ENCODE measurements around the gene EPB41L4A.
"Not testable (repeated sequence)": the region's sequence is repeated elsewhere in the genome, so short reads cannot be mapped to it uniquely, and the experiment has no call there.

EPB41L4A gene

DNA sequence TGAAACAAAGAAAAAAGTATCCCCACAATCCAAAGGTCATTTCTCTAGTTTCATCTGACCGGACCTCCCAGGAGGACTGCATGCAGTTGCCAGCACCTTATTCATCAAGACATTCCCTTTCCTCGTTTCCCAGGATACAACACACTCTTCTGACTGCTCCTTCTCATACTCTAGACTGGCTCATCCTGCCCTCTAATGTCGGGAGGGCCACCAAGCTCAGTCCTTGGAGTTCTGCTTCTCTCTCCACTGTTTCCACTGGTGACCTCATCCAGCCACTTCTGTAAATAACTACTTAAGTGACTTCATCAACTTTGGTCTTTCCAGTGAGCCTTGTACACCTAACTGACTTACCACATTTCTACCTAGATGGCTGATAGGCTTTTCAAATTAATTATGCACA lies 179.1 kb downstream of the EPB41L4A start:
- Histone ChIP-seq H3K4me3 (ENCODE audit: low read length) (no peak overlapping the region), H3K4me1 (ENCODE audit: control insufficient read depth, insufficient read depth, low read length) (no peaks in the 10 kb centered on the region; the same call in 1 of the 2 replicates), H3K27me3 (ENCODE audit: control insufficient read depth, insufficient read depth, low read length) (no peaks in the 10 kb centered on the region), H3K27ac (ENCODE audit: low read length) (no peak overlapping the region), H3K36me3 (ENCODE audit: control insufficient read depth, insufficient read depth, low read length) (no peaks in the 10 kb centered on the region), H3K9me3 (ENCODE audit: control insufficient read depth, insufficient read depth, low read length) (no peaks in the 10 kb centered on the region)
- no peak for DNase-seq (ENCODE audit: low read depth, low spot score)
- WGBS (ENCODE audit: insufficient coverage, insufficient read length), result no CpG with 5 or more reads among the region's 3 CpGs

- Histone ChIP-seq H3K9me3 (ENCODE audit: control insufficient read depth, insufficient read depth, low read length) (no peaks in the 10 kb centered on the region), H3K36me3 (ENCODE audit: control insufficient read depth, insufficient read depth, low read length) (no peaks in the 10 kb centered on the region), H3K4me3 (ENCODE audit: low read length) (no peak overlapping the region), H3K27ac (ENCODE audit: low read length) (no peak overlapping the region), H3K27me3 (ENCODE audit: control insufficient read depth, insufficient read depth, low read length) (no peaks in the 10 kb centered on the region), H3K4me1 (ENCODE audit: control insufficient read depth, insufficient read depth, low read length) (no peaks in the 10 kb centered on the region; the same call in 1 of the 2 replicates)
- no peak for DNase-seq (ENCODE audit: low read depth, low spot score)
Measured at GRCh38 chr5:112238473-112238872, 180.6 kb downstream of the EPB41L4A start.

DNA sequence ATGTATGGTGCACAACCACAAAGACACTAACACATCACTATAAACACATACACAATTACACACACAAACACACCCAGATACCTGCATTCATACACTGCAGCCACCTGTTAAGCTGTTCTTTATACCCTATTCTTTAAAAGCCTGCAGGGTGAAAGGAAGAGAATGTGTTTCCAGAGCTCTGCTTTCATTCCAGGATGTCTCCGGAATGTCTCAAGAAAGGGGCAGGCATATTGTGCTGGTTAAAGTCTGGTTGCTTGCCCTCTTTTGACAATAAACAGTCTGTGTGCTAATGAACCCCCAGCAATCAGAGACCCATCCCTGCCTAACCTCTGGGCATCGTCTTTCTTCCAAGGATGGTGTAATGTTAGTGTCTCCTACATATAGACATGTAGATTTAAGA lies 181.6 kb downstream of the EPB41L4A start:
- no peaks in the 10 kb centered on the region for H3K27me3 ChIP-seq (ENCODE audit: control insufficient read depth, insufficient read depth, low read length)
- H3K4me1 ChIP-seq (ENCODE audit: control insufficient read depth, insufficient read depth, low read length), result no peaks in the 10 kb centered on the region; the same call in 1 of the 2 replicates
- H3K27ac ChIP-seq (ENCODE audit: low read length), result no peak overlapping the region
- DNase-seq (ENCODE audit: low read depth, low spot score), result no peak
- H3K36me3 ChIP-seq (ENCODE audit: control insufficient read depth, insufficient read depth, low read length), result no peaks in the 10 kb centered on the region
- H3K9me3 ChIP-seq (ENCODE audit: control insufficient read depth, insufficient read depth, low read length), result no peaks in the 10 kb centered on the region
- WGBS (ENCODE audit: insufficient coverage, insufficient read length), result no CpG with 5 or more reads among the region's 2 CpGs
- H3K4me3 ChIP-seq (ENCODE audit: low read length), result no peak overlapping the region

GRCh38 chr5:112234000-112234399 lies 185.1 kb downstream of the EPB41L4A start:
- no peak for DNase-seq (ENCODE audit: low read depth, low spot score)
- Histone ChIP-seq H3K4me3 (ENCODE audit: low read length) (no peak overlapping the region), H3K27ac (ENCODE audit: low read length) (no peak overlapping the region), H3K36me3 (ENCODE audit: control insufficient read depth, insufficient read depth, low read length) (no peaks in the 10 kb centered on the region), H3K27me3 (ENCODE audit: control insufficient read depth, insufficient read depth, low read length) (no peaks in the 10 kb centered on the region), H3K4me1 (ENCODE audit: control insufficient read depth, insufficient read depth, low read length) (no peaks in the 10 kb centered on the region; the same call in 1 of the 2 replicates), H3K9me3 (ENCODE audit: control insufficient read depth, insufficient read depth, low read length) (no peaks in the 10 kb centered on the region)
- WGBS (ENCODE audit: insufficient coverage, insufficient read length), result no CpG with 5 or more reads among the region's 1 CpG

GRCh38 chr5:112232667-112233066 lies 186.4 kb downstream of the EPB41L4A start:
- no CpG with 5 or more reads among the region's 1 CpG for WGBS (ENCODE audit: insufficient coverage, insufficient read length)
- Histone ChIP-seq H3K4me3 (ENCODE audit: low read length) (no peak overlapping the region), H3K9me3 (ENCODE audit: control insufficient read depth, insufficient read depth, low read length) (no peaks in the 10 kb centered on the region), H3K4me1 (ENCODE audit: control insufficient read depth, insufficient read depth, low read length) (no peaks in the 10 kb centered on the region; the same call in 1 of the 2 replicates), H3K27me3 (ENCODE audit: control insufficient read depth, insufficient read depth, low read length) (no peaks in the 10 kb centered on the region), H3K36me3 (ENCODE audit: control insufficient read depth, insufficient read depth, low read length) (no peaks in the 10 kb centered on the region), H3K27ac (ENCODE audit: low read length) (no peak overlapping the region)
- no peak for DNase-seq (ENCODE audit: low read depth, low spot score)

DNA sequence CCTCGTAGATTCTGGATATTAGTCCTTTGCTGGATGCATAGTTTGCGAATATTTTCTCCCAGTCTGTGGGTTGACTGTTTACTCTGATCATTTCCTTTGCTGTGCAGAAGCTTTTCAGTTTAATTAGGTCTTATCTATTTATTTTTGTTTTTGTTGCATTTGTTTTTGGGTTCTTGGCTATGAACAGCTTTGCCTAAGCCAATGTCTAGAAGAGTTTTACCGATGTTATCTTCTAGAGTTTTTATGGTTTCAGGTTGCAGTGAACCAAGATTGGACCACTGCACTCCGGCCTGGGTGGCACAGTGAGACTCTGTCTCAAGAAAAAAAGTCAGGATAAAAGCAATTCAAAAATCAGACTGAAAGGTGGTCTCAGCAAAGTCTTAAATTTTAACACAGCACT lies 188.5 kb downstream of the EPB41L4A start:
- no peaks in the 10 kb centered on the region for H3K36me3 ChIP-seq (ENCODE audit: control insufficient read depth, insufficient read depth, low read length)
- no peak overlapping the region for H3K4me3 ChIP-seq (ENCODE audit: low read length)
- H3K9me3 ChIP-seq (ENCODE audit: control insufficient read depth, insufficient read depth, low read length), result no peaks in the 10 kb centered on the region; the same call in 1 of the 2 replicates
- H3K27ac ChIP-seq (ENCODE audit: low read length), result no peak overlapping the region
- WGBS (ENCODE audit: insufficient coverage, insufficient read length), result no CpG with 5 or more reads among the region's 4 CpGs
- H3K27me3 ChIP-seq (ENCODE audit: control insufficient read depth, insufficient read depth, low read length), result no peaks in the 10 kb centered on the region
- DNase-seq (ENCODE audit: low read depth, low spot score), result no peak
- H3K4me1 ChIP-seq (ENCODE audit: control insufficient read depth, insufficient read depth, low read length), result no peaks in the 10 kb centered on the region

- no peak overlapping the region for H3K4me3 ChIP-seq (ENCODE audit: low read length)
- H3K9me3 ChIP-seq (ENCODE audit: control insufficient read depth, insufficient read depth, low read length), result no peaks in the 10 kb centered on the region; the same call in 1 of the 2 replicates
- DNase-seq (ENCODE audit: low read depth, low spot score), result no peak
- no peaks in the 10 kb centered on the region for H3K27me3 ChIP-seq (ENCODE audit: control insufficient read depth, insufficient read depth, low read length)
- H3K36me3 ChIP-seq (ENCODE audit: control insufficient read depth, insufficient read depth, low read length), result no peaks in the 10 kb centered on the region
- no peak overlapping the region for H3K27ac ChIP-seq (ENCODE audit: low read length)
- WGBS (ENCODE audit: insufficient coverage, insufficient read length), result no CpG with 5 or more reads among the region's 2 CpGs
- H3K4me1 ChIP-seq (ENCODE audit: control insufficient read depth, insufficient read depth, low read length), result no peaks in the 10 kb centered on the region
Measured at GRCh38 chr5:112228667-112229066, 190.4 kb downstream of the EPB41L4A start.

DNA sequence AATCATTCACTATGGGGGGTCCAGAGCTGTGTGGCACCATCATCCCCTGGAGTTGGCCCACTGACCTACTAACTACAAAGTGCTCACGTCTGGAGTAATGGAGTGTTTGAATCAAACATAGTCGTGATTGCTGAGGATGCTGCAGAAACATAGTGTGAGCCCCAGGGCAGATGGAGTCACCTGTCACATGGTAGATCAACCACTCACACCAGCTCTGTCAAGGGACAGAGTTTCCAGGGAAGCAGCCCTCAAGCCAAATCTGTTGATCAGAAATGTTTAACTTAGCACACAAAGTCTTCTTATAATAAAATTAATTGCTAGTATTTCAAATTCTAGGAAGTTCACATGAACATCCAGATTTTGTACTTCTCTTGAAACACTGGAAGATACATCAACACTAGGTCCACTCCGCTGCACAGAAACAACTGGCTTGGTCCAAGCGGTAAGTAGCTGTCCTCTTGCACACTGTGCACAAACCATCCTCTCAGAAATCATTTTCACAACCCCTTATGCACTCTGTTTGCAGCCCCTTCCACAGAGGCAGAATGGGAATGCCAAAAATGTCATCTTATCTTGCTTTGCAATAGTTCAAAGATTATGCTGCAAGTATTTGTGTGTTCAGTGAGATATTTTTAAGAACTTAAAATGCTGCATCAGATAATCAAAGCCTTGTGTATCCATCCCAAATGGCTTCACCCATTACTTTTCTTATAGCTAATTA lies 191.0 kb downstream of the EPB41L4A start:
- no peaks in the 10 kb centered on the region for H3K36me3 ChIP-seq (ENCODE audit: control insufficient read depth, insufficient read depth, low read length)
- no peaks in the 10 kb centered on the region for H3K27me3 ChIP-seq (ENCODE audit: control insufficient read depth, insufficient read depth, low read length)
- DNase-seq (ENCODE audit: low read depth, low spot score), result no peak
- H3K4me1 ChIP-seq (ENCODE audit: control insufficient read depth, insufficient read depth, low read length), result no peaks in the 10 kb centered on the region
- no peak overlapping the region for H3K4me3 ChIP-seq (ENCODE audit: low read length)
- WGBS (ENCODE audit: insufficient coverage, insufficient read length), result no CpG with 5 or more reads among the region's 4 CpGs
- H3K9me3 ChIP-seq (ENCODE audit: control insufficient read depth, insufficient read depth, low read length), result no peaks in the 10 kb centered on the region; the same call in 1 of the 2 replicates
- H3K27ac ChIP-seq (ENCODE audit: low read length), result no peak overlapping the region

DNA sequence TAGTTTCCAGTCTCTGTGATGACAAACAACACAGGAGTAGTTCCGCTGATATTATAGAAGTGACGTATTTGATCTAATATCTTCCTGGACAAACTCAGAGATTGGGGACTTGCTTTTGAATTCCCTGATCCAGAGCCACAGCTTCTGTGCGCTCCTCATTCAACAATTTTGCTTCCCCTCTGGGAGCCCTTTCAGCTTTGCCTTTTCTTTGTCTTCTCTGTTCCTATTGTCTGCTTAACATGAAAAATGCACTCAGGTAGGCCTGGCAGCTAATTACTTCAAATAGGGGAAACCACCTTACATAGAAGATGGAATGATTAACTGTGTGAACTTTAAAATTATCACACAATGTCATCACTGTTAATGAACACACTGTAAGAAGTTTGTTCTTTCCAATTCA lies 192.9 kb downstream of the EPB41L4A start:
- Histone ChIP-seq H3K27me3 (ENCODE audit: control insufficient read depth, insufficient read depth, low read length) (no peaks in the 10 kb centered on the region), H3K36me3 (ENCODE audit: control insufficient read depth, insufficient read depth, low read length) (no peaks in the 10 kb centered on the region), H3K9me3 (ENCODE audit: control insufficient read depth, insufficient read depth, low read length) (no peaks in the 10 kb centered on the region; the same call in 1 of the 2 replicates), H3K4me3 (ENCODE audit: low read length) (no peak overlapping the region), H3K4me1 (ENCODE audit: control insufficient read depth, insufficient read depth, low read length) (no peaks in the 10 kb centered on the region), H3K27ac (ENCODE audit: low read length) (no peak overlapping the region)
- WGBS (ENCODE audit: insufficient coverage, insufficient read length), result no CpG with 5 or more reads among the region's 3 CpGs
- no peak for DNase-seq (ENCODE audit: low read depth, low spot score)

GRCh38 chr5:112222997-112223396 lies 196.1 kb downstream of the EPB41L4A start:
- not testable (repeated sequence) for H3K36me3 ChIP-seq (ENCODE audit: control insufficient read depth, insufficient read depth, low read length); H3K9me3 ChIP-seq (ENCODE audit: control insufficient read depth, insufficient read depth, low read length); DNase-seq (ENCODE audit: low read depth, low spot score); H3K27ac ChIP-seq (ENCODE audit: low read length); H3K4me1 ChIP-seq (ENCODE audit: control insufficient read depth, insufficient read depth, low read length); H3K27me3 ChIP-seq (ENCODE audit: control insufficient read depth, insufficient read depth, low read length); H3K4me3 ChIP-seq (ENCODE audit: low read length)
- WGBS (ENCODE audit: insufficient coverage, insufficient read length), result no CpG with 5 or more reads among the region's 7 CpGs

DNA sequence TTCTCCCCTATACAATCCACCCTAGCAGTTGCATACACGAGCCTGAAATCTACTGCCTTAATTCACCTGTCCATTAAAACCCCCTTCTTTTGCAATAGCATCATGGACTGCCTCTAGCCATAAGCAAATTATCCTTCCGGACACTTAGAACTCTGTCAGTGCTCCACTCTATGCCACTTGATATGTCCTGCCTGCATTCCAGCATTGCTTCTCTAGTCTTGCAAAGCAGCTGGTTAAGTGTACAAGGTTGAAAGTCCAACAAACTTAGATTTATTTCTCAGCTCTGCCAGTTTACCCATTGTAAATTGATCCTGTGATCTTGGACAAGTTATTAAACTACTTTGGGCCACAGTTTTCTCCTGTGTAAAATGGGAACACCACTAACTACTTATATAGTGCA lies 197.9 kb downstream of the EPB41L4A start:
- Histone ChIP-seq H3K27me3 (ENCODE audit: control insufficient read depth, insufficient read depth, low read length) (no peaks in the 10 kb centered on the region), H3K9me3 (ENCODE audit: control insufficient read depth, insufficient read depth, low read length) (no peaks in the 10 kb centered on the region)
- no CpG with 5 or more reads among the region's 2 CpGs for WGBS (ENCODE audit: insufficient coverage, insufficient read length)

More for the DNA sequence above, 197.9 kb downstream of the EPB41L4A start:
- no peak for DNase-seq (ENCODE audit: low read depth, low spot score)
- Histone ChIP-seq H3K36me3 (ENCODE audit: control insufficient read depth, insufficient read depth, low read length) (no peaks in the 10 kb centered on the region), H3K4me3 (ENCODE audit: low read length) (no peak overlapping the region), H3K4me1 (ENCODE audit: control insufficient read depth, insufficient read depth, low read length) (peaks cover 2% of the 10 kb centered on the region; the same call in 1 of the 2 replicates), H3K27ac (ENCODE audit: low read length) (no peak overlapping the region)

All from iPS DF 6.9 (cell line).